Psoas muscle (tissue), 8 donors: Measurements from ENCODE around the gene RPL41. TPM values are rescaled to one million over a fixed set of nuclear protein-coding genes. Genes with fewer than 3 reads are reported as not detected.

Source experiments
- ATAC-seq, 4 donors: fragments of 200-7000 bp; cut with Tn5 transposase; one replicate each; pipeline ENCODE4 v1.9.1; 2020; ENCODE audit warnings: moderate library complexity in 3 of 4, mild to moderate bottlenecking in 2 of 4
- DNase-seq, 2 donors: peaks; one replicate each; pipeline ENCODE4 v3.0.0-alpha.2; 2020
- H3K27ac ChIP-seq: fragments of 200-600 bp; one replicate; pipeline ENCODE4 v1.8.0; 2022
- H3K27me3 ChIP-seq, 3 donors: fragments of 200-600 bp in 1 of 3; one replicate each; pipeline versions ENCODE4 v1.6.1 to v1.8.0; 2013 to 2022; ENCODE audit warnings: low read length in 2 of 3, mild to moderate bottlenecking in 2 of 3, moderate library complexity in 1 of 3; ENCODE audit not compliant: insufficient read depth in 3 of 3
- H3K36me3 ChIP-seq, 2 donors: fragments of 200-600 bp in 1 of 2; one replicate each; pipeline versions ENCODE4 v1.6.1 to v1.8.0; 2013 to 2022; ENCODE audit warnings: low read depth in 1 of 2, mild to moderate bottlenecking in 1 of 2, moderate library complexity in 1 of 2; ENCODE audit not compliant: insufficient read depth in 1 of 2
- H3K4me1 ChIP-seq: fragments of 200-600 bp; one replicate; pipeline ENCODE4 v1.8.0; 2022
- H3K4me3 ChIP-seq: fragments of 200-600 bp; one replicate; pipeline ENCODE4 v1.8.0; 2022; ENCODE audit warnings: mild to moderate bottlenecking
- H3K9me3 ChIP-seq: fragments of 200-600 bp; one replicate; pipeline ENCODE4 v1.8.0; 2022
- WGBS, 3 donors: extraction: QIAGEN DNeasy Blood & Tissue Kit; methylation state at CpG; one replicate each; pipeline versions ENCODE4 v1.1.6 to v1.1.7; 2013; 5-methylcytosine and 5-hydroxymethylcytosine counted together
- intact Hi-C, 2 donors: fragments of 100-400 bp; cut with DNase I; formaldehyde crosslinking; loops; one replicate each; pipeline versions ENCODE4 v1.11.0 to v1.14.2; 2022
- polyA plus RNA-seq, 3 donors: library from polyadenylated mRNA; stranded (reverse); fragments of 200-250 nt; gene quantifications; one replicate each; pipeline ENCODE4 v1.2.3, GENCODE V29; 2013
- total RNA-seq, 4 donors: library from RNA; stranded (reverse); fragmentation: NEBNext Ultra II Directional in 2 of 4; extraction: Animal tissue kit (Norgen Biotek cat#: 25700) in 2 of 4; gene quantifications; one replicate each; pipeline versions ENCODE4 v1.2.1 to v1.2.4, GENCODE V29; 2021 to 2023
- TF ChIP-seq, protein P1 (sequence below): fragments of 200-600 bp; IDR thresholded peaks from one replicate; pipeline ENCODE4 v1.8.0; 2022; ENCODE audit warnings: antibody characterized with exemption
- donor health status: healthy with polysubstance abuse.
- donor health status: DM: no; HTN: no; CAD: no; lungs with moderate emphysema.
- donor health status: Bipolar disorder and iron deficiency.
- donor health status: healthy.
- donor health status: DM: yes; HTN: yes; CAD: no.
- donor health status: DM: no; HTN: no; CAD: no.
- donor health status: DM: no; HTN: no; CAD: no.
- donor health status: DM: yes; HTN: yes; CAD: no.

Gene RPL41
- total and polyA plus RNA-seq, 7 donors = 2,052 to 4,096 (median 2,475) TPM

DNA sequence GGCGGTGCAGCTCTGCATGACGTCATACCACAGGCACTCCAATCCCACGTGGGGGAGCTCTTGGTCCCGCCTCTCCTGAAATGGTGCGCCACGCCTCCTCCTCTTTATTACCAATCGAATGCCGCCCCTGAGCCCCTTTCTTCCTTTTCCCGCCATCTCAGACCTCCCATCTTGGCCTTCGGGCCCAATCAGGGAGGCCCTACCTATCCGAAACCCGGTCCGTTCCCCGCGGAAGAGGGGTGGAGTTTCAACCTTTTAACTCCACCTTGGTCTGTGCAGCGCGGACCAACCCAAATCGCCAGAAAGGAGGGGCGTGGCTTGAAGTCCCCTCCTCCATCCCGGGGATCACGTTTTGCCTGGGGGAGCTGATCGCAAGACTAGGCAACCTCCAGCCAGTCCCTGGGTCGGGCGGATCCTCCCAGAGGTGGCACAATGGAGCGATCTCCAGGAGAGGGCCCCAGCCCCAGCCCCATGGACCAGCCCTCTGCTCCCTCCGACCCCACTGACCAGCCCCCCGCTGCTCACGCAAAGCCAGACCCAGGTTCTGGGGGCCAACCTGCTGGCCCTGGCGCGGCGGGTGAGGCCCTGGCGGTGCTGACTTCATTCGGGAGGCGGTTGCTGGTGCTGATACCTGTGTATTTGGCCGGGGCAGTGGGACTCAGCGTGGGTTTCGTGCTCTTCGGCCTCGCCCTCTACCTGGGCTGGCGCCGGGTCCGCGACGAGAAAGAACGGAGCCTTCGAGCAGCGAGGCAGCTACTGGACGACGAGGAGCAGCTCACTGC lies 11.6 kb downstream of the RPL41 start, which contains the start of gene ESYT1:
ESYT1 (plus strand) TSS at position 380 of the 782 bp plus-strand sequence; CDS start at position 433, 53 bp downstream.
- Histone ChIP-seq H3K27me3 (no peaks in the 10 kb centered on the region), H3K4me3 (peak within 1 kb of the TSS; percentile 86), H3K9me3 (no peaks in the 10 kb centered on the region), H3K4me1 (peaks cover 23% of the 10 kb centered on the region), H3K27ac (peak within 1 kb of the TSS; percentile 95), H3K36me3 (peaks cover 0 to 28% of the 10 kb centered on the region in 2 donors)
- TF ChIP-seq, protein P1, sequence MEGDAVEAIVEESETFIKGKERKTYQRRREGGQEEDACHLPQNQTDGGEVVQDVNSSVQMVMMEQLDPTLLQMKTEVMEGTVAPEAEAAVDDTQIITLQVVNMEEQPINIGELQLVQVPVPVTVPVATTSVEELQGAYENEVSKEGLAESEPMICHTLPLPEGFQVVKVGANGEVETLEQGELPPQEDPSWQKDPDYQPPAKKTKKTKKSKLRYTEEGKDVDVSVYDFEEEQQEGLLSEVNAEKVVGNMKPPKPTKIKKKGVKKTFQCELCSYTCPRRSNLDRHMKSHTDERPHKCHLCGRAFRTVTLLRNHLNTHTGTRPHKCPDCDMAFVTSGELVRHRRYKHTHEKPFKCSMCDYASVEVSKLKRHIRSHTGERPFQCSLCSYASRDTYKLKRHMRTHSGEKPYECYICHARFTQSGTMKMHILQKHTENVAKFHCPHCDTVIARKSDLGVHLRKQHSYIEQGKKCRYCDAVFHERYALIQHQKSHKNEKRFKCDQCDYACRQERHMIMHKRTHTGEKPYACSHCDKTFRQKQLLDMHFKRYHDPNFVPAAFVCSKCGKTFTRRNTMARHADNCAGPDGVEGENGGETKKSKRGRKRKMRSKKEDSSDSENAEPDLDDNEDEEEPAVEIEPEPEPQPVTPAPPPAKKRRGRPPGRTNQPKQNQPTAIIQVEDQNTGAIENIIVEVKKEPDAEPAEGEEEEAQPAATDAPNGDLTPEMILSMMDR = no peak
- WGBS, 3 donors = 0 to 1% (median 0%) methylated on average over 45 to 49 of the region's 49 CpGs
- ATAC-seq (peak; percentile 90 to 93 (median 91)), DNase-seq (peak; percentile 98 to 99)
- intact Hi-C loops = loop anchor here (5.0 to 10.0 kb wide), 3 partner anchors 129 to 339 kb away; partner anchors contain the start of genes SPRYD4 (in 2 of the 2) and ANKRD52 (in 1 of the 2)

DNA sequence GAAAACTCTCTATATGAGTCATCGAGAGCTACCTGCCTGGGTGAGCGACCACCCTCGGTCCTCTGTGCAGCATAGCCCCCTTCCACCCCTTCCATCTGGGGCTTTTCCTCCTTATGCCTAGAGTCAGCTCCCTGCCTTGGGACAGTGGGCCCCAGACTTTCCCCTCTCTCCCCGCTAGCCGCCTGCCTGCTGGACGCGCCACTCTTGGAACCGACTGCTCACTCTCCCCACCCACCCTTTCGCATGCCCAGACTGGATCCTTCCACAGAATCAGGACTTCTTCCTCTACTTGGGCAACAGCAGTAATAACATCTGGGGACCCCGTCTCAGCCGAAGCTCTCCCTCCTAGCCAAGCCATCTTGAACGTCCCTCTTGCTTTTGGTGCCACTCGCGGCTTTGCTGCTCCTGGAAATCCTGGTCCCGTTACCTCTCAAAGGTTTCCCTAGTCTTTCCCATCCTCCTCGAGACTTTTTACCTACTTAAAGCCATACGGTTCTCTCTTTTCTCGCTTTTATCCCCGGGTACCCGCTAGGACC lies 12.3 kb downstream of the RPL41 start:
- intact Hi-C loops = loop anchor here (5.0 to 10.0 kb wide), 3 partner anchors 129 to 339 kb away; partner anchors contain the start of genes SPRYD4 (in 2 of the 2) and ANKRD52 (in 1 of the 2)
- H3K4me1 ChIP-seq = peaks cover 23% of the 10 kb centered on the region
- ATAC-seq = peak in 2 of 4 donors; percentile 11 to 26
- H3K36me3 ChIP-seq = peaks cover 0 to 35% of the 10 kb centered on the region in 2 donors
- DNase-seq = peak; percentile 35 to 69
- WGBS, 3 donors = 0 to 1% (median 1%) methylated on average over 20 of the region's 20 CpGs
- H3K27ac ChIP-seq = peak overlapping the region; percentile 95
- peak overlapping the region; percentile 86 for H3K4me3 ChIP-seq
- no peaks in the 10 kb centered on the region for H3K27me3 ChIP-seq
- H3K9me3 ChIP-seq = no peaks in the 10 kb centered on the region
- TF ChIP-seq, protein P1 = no peak

DNA sequence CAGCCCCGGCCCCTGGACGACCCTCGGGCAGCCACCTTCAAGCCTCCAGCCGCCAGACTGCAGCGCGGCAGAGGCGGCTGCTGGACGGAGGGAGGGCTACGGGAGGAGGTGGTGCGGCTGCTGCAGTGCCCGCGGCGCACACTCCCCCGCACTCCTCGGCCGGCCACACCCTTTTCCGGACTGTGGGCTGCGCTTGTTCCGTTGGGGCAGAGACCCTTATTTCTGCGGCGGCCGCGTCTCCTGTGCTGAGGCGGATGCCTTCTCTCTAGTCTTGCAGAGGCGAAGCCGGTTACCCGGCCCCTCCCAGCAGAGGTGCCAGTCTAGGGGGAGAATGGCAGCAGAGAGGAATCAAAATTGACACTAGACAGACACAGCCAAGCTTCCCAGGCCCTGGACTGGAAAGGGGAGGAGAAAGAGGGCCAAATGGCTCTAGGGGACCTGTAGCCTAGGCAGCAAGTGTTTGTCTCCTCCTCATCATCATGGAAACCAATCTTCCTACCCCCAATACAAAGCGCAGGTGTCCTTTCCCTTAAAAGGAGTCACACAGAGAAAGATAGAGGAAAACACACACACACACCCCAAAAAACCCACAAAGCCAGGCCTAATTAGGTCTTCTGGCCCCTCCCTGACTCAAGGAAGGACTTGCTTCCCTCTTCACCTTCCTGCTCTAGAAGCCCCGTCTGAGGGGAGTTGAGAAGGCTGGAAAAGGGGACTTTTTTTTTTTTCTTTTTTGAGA lies 12.9 kb downstream of the RPL41 start:
- H3K9me3 ChIP-seq = no peaks in the 10 kb centered on the region
- DNase-seq (peak; percentile 69 to 80), ATAC-seq (peak; percentile 37 to 59 (median 46))
- no peaks in the 10 kb centered on the region for H3K27me3 ChIP-seq
- H3K4me1 ChIP-seq = peaks cover 23% of the 10 kb centered on the region
- TF ChIP-seq, protein P1 = no peak
- peaks cover 0 to 41% of the 10 kb centered on the region in 2 donors for H3K36me3 ChIP-seq
- H3K4me3 ChIP-seq = peak overlapping the region; percentile 86
- intact Hi-C loops = loop anchor here (5.0 to 10.0 kb wide), 3 partner anchors 128 to 338 kb away; partner anchors contain the start of genes SPRYD4 (in 2 of the 2) and ANKRD52 (in 1 of the 2)
- 2 to 4% (median 3%) methylated on average over 29 of the region's 29 CpGs for WGBS, 3 donors
- H3K27ac ChIP-seq = peak overlapping the region; percentile 95

DNA sequence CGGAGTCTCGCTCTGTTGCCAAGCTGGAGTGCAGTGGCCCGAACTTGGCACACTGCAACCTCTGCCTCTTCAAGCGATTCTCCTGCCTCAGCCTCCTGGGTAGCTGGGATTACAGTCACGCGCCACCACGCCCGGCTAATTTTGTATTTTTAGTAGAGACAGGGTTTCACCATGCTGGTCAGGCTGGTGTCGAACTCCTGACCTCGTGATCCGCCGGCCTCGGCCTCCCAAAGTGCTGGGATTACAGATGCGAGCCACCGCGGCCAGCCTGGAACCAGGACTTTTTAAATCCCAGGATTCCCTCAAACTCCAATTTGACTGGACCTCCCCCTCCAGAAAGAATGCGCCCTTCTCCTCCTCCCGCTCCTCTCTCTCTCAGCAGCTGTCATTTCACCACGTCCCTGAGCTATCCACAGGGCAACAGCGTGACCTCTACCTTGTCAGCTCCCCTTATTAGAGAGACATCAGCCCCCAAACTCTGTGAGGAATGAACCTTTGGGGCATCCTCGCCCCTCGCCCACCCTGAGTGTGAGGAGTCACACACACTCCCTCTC lies 13.6 kb downstream of the RPL41 start:
- Histone ChIP-seq H3K4me3 (peak overlapping the region; percentile 86), H3K27ac (peak overlapping the region; percentile 95), H3K9me3 (no peaks in the 10 kb centered on the region), H3K27me3 (no peaks in the 10 kb centered on the region), H3K4me1 (peaks cover 23% of the 10 kb centered on the region), H3K36me3 (peaks cover 0 to 47% of the 10 kb centered on the region in 2 donors)
- ATAC-seq (no peak), DNase-seq (peak; percentile 28 to 67)
- WGBS, 3 donors = 23 to 35% (median 23%) methylated on average over 22 of the region's 22 CpGs
- TF ChIP-seq, protein P1 = no peak
- intact Hi-C loops = loop anchor here (5.0 to 10.0 kb wide), 3 partner anchors 127 to 337 kb away; partner anchors contain the start of genes SPRYD4 (in 2 of the 2) and ANKRD52 (in 1 of the 2)
